ENCODE results near the gene OSM.
A peak's percentile ranks its signal among the peaks of the same experiment; 100 is the strongest.

OSM gene

DNA sequence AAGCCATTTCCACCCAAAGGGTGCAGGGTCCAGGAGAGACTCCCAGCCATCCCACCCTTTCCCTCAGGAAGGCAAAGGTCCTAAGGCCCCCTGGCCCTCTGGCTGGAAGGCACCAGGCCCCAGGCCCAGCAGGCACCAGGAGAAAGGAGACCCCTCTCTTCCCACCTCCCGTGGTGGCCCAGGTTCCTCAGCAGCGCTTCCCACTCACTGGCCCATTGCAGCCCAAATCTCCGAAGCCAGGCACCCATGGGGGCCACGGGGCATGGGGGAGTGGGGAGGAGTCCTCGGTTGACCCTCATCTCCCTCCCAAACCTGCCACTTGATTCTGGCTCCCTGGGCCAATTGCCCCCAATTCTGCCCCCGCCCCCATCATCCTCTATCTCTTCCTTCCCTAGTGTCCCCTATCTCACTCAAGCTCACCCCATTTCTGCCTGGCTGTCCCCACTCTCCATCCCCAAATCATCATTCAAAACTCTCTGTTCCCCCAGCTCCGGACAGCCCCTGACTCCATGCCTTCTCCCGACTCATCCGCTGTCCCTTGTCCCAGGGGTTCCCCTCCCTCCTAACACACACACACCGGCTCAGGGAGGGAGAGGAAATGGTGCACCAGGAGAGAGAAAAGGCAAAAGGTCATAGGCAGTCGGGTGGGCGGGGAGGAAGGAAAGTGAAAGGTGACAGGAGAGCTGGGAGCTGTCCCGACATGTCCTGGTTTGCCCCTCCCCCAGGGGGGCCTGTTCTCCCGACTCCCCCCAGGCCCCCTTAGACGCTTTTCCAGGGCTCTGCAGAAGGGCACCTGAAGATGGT, 21.3 kb downstream of the OSM start:
- TF ChIP-seq, protein P1, sequence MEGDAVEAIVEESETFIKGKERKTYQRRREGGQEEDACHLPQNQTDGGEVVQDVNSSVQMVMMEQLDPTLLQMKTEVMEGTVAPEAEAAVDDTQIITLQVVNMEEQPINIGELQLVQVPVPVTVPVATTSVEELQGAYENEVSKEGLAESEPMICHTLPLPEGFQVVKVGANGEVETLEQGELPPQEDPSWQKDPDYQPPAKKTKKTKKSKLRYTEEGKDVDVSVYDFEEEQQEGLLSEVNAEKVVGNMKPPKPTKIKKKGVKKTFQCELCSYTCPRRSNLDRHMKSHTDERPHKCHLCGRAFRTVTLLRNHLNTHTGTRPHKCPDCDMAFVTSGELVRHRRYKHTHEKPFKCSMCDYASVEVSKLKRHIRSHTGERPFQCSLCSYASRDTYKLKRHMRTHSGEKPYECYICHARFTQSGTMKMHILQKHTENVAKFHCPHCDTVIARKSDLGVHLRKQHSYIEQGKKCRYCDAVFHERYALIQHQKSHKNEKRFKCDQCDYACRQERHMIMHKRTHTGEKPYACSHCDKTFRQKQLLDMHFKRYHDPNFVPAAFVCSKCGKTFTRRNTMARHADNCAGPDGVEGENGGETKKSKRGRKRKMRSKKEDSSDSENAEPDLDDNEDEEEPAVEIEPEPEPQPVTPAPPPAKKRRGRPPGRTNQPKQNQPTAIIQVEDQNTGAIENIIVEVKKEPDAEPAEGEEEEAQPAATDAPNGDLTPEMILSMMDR (IDR thresholded peaks at IDR 0.05; ENCODE audit: unreplicated experiment in 3 of 3): no peak
- Mint-ChIP-seq H3K27ac (peak overlapping the region in 1 of 3 experiments; percentile 12), H3K4me1 (peaks cover 56% of the 10 kb centered on the region), H3K4me3 (peak overlapping the region; percentile 79 to 90 (median 83)), H3K9me3 (no peaks in the 10 kb centered on the region), H3K27me3 (ENCODE audit: low read depth) (peaks cover 49% of the 10 kb centered on the region), H3K36me3 (ENCODE audit: low read depth) (no peaks in the 10 kb centered on the region)

DNA sequence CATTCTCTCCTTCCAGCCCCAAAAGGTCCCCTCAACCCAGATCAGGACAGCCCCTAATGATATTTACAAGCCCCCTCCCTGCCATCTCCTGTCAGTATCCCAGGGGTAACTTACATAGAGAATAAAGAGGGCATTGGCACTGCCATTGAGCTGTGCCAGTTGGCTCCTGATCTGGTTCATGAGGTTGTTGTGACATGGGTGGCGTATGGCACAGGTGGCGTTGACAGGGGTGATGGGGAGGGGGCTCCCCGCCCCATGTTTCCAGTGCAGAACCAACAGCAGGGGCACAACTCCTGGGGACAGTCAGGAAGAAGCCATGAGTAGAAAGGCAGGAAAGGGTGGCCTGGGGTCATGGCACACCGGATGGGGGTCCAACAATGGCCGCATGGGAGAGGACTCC, 22.0 kb downstream of the OSM start:
- peaks cover 52% of the 10 kb centered on the region for H3K4me1 Mint-ChIP-seq
- TF ChIP-seq, protein P1 (IDR thresholded peaks at IDR 0.05; ENCODE audit: unreplicated experiment in 3 of 3): no peak
- peak overlapping the region in 2 of 3 experiments; percentile 12 to 61 for H3K27ac Mint-ChIP-seq
- H3K36me3 Mint-ChIP-seq (ENCODE audit: low read depth): no peaks in the 10 kb centered on the region
- peaks cover 49% of the 10 kb centered on the region for H3K27me3 Mint-ChIP-seq (ENCODE audit: low read depth)
- H3K9me3 Mint-ChIP-seq: no peaks in the 10 kb centered on the region
- H3K4me3 Mint-ChIP-seq: peak overlapping the region; percentile 59 to 79 (median 76)

GRCh38 chr22:30244066-30244465, 22.6 kb downstream of the OSM start:
- TF ChIP-seq, protein P1 (IDR thresholded peaks at IDR 0.05; ENCODE audit: unreplicated experiment in 3 of 3): no peak
- Mint-ChIP-seq H3K27ac (peak overlapping the region in 2 of 3 experiments; percentile 12 to 61), H3K9me3 (no peaks in the 10 kb centered on the region), H3K4me3 (peak overlapping the region; percentile 7 to 69 (median 68)), H3K4me1 (peaks cover 54% of the 10 kb centered on the region), H3K36me3 (ENCODE audit: low read depth) (no peaks in the 10 kb centered on the region), H3K27me3 (ENCODE audit: low read depth) (peaks cover 45% of the 10 kb centered on the region)

GRCh38 chr22:30243661-30244060, 23.0 kb downstream of the OSM start:
- Mint-ChIP-seq H3K27ac (peak overlapping the region in 1 of 3 experiments; percentile 12), H3K4me1 (peaks cover 56% of the 10 kb centered on the region), H3K36me3 (ENCODE audit: low read depth) (no peaks in the 10 kb centered on the region), H3K4me3 (peak overlapping the region in 2 of 3 experiments; percentile 7 to 16), H3K9me3 (no peaks in the 10 kb centered on the region), H3K27me3 (ENCODE audit: low read depth) (peaks cover 43% of the 10 kb centered on the region)
- TF ChIP-seq, protein P1 (IDR thresholded peaks at IDR 0.05; ENCODE audit: unreplicated experiment in 3 of 3): no peak

GRCh38 chr22:30241576-30242371, 24.9 kb downstream of the OSM start:
- Mint-ChIP-seq H3K27ac (peak overlapping the region; percentile 60 to 91 (median 88)), H3K9me3 (no peaks in the 10 kb centered on the region)
- TF ChIP-seq, protein P1 (IDR thresholded peaks at IDR 0.05; ENCODE audit: unreplicated experiment in 3 of 3): no peak

More at GRCh38 chr22:30241576-30242371, 24.9 kb downstream of the OSM start:
- no peaks in the 10 kb centered on the region for H3K36me3 Mint-ChIP-seq (ENCODE audit: low read depth)
- H3K4me1 Mint-ChIP-seq: peaks cover 62% of the 10 kb centered on the region
- peak overlapping the region in 2 of 3 experiments; percentile 40 to 45 for H3K4me3 Mint-ChIP-seq
- H3K27me3 Mint-ChIP-seq (ENCODE audit: low read depth): peaks cover 24% of the 10 kb centered on the region
